ENCODE data around the gene NUDC.

Gene NUDC

GRCh38 chr1:26996024-26996423 is 74.5 kb downstream of the NUDC start:
- H3K36me3 ChIP-seq (ENCODE audit: insufficient read depth, low read depth, low read length) = peaks cover 30% of the 10 kb centered on the region; the same call in 1 of the 2 replicates
- no peak overlapping the region for H3K27ac ChIP-seq (ENCODE audit: low read length)
- H3K4me3 ChIP-seq (ENCODE audit: low read length) = peak overlapping the region; percentile 83; the same call in 1 of the 2 replicates
- H3K27me3 ChIP-seq (ENCODE audit: insufficient read depth, low read length) = peaks cover 26% of the 10 kb centered on the region
- no peaks in the 10 kb centered on the region for H3K9me3 ChIP-seq (ENCODE audit: insufficient read depth, low read depth, low read length)
- H3K4me1 ChIP-seq (ENCODE audit: insufficient read depth, low read length) = peaks cover 43% of the 10 kb centered on the region
- 0 out of 2 replicates have a peak overlapping the region, but pooled peaks have one; percentile 33 for H3K9ac ChIP-seq (ENCODE audit: low read depth, low read length)

All from iPS-20b (cell line).